NCI-H1092 (cell line): ENCODE measurements around the gene PPP1R12C.
"Not testable (repeated sequence)": the region's sequence is repeated elsewhere in the genome, so short reads cannot be mapped to it uniquely, and the experiment has no call there.

ENCODE experiments used
- DNase-seq: peaks from one replicate; lab custom pipeline; 2025; lab: John Stamatoyannopoulos, UW

Gene PPP1R12C

DNA sequence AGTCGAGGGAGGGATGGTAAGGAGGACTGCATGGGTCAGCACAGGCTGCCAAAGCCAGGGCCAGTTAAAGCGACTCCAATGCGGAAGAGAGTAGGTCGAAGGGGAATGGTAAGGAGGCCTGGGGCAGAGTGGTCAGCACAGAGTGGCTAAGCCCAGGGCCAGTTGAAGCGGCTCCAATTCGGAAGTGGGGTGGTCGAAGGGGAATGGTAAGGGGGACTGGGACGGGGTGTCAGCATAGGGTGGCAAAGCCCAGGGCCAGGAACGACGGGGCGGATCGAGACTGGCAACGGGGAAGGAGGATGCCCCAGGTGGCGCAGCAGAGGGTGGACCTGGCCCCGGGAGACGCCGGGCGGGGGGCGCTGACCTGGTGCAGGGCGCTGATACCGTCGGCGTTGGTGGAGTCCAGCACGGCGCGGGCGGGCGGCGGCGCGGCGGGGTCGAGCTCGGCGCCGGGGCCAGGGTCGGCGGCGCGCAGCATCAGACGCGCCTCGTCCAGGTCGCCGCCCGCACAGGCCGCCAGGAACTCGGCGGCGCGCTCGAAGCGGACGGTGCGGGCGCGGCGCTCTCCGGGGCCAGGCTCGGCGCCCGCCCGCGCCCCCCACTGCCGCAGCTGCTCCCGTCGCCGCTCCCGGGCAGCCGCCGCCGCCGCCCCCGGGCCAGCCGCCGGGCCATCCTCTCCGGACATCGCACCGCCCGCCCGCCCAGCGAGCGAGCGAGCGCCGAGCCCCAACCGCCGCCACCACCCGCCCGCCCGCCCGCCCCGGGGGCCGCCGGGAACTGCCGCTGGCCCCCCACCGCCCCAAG lies at the start of gene PPP1R12C:
TSS of gene PPP1R12C (minus strand) at position 779 of the 804 bp plus-strand sequence. CDS start at position 685, 94 bp downstream.
- no peak for DNase-seq

DNA sequence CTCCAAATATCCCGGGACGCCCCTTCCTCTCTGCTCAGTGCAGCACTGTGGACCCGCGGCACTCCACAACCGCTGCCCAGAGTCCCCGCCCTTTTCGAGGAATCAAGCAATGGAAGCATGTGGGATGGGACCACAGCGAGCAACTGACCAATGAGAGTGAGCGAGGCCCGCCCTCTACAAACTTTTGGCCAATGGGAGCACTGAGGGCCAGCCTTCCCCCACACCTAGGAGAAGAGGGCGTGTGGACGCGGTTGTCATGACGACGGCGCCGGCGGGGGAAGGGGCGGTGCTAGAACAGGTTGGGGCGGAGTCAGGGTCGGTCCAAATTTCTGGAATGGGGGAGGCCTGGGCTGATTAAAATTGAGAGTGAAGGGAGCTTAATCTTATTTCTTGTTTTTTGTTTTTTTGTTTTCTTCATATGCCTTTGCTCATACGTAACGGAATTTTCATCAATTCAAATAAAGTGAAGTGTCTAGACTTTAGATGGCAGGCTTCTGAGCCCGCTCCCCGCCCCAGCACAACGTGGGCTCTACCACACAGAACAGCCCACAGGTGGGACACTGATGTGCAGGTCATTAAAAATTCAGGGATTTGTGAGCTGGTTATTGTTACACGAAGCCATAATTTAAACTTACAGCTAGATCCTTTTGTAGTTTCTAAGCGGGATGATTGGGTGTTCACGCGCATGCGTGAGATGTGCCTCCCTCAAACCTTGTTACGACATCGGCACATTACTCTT lies 49.3 kb upstream of the PPP1R12C start, which contains the start of gene DNAAF3:
TSS of gene DNAAF3 (minus strand) at position 84 of the 739 bp plus-strand sequence. CDS start 200 bp downstream, outside the sequence.
- DNase-seq = peak; percentile 67

DNA sequence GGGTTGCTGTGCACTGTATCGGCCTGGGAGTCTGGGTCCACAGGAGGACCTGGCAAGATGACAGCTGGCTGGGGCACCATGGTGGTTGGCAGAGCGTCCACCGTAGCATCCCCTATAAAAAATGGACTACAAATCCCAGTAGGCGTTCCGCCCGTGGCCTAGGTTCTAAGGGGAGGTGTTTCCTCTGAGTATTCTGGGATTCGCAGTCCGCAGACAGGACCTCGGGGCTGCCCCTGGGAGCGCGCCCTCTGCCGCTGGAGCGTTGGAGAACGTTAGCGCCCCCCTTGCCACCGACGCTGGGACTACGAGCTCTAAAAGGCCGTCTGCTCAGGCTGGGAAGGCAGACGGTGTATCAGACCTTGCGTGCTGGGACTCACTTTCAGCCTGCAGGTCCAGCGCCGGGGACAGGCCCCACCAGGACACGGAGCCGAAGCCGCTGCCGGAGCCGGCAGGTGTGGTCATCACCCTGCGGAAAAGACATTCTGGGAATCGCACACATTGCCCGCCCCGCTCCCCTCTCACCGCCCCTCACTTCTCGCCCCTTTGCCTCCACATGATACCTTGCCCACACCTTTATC lies 48.6 kb upstream of the PPP1R12C start:
- peak; percentile 28 for DNase-seq

DNA sequence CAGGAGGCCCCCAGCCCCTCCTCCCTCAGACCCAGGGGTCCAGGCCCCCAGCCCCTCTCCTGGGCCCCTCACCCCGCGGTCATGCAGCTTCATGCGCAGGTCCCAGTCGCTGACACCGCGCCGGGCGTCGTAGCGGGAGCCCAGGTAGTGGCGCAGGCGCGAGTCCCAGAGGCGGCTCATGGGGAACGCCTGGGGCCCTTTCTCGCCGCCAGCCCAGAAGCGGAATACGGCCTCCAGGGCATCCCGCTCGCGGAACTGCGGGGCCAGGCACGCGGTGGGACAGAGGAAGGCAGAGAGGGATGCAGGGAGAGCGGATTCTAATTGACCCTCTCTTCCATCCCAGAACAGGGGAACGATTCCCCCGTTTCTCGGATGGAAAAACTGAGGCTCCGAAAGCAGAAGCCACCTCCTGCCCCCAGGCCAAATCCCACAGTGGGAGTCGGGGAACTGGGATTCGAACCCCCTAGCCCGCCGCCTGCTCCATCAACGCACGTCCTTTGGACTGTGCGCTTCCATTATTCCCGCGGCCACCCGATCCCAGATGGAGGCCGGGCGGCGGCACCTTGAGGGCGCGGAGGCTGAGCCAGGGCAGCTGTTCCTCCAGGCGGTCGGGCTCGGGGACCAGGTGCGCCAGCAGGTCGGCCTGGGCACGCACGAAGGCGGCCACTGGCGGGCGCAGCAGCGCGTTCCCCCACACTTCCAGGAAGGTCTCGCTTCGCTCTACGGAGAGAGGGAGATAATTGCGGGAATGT lies 44.3 kb upstream of the PPP1R12C start:
- no peak for DNase-seq

DNA sequence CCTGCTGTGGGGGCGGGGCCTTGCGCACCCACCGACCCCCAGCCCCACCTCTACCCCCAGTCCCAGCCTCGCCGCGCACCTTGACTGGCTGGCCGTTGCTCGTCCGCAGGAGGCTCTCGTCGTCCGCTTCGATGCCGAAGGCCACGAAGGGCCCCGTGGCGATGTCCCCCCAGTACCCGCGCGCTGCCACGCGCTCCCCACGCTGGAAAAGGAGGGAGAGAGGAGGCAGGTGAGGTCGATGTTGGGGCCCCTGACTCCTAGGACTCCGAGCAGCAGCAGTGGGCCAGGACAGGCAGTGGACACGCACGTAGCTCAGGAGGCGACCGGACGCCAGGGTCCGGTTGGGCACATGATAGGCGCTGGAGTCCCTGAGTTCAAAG lies 43.5 kb upstream of the PPP1R12C start:
- DNase-seq = no peak

DNA sequence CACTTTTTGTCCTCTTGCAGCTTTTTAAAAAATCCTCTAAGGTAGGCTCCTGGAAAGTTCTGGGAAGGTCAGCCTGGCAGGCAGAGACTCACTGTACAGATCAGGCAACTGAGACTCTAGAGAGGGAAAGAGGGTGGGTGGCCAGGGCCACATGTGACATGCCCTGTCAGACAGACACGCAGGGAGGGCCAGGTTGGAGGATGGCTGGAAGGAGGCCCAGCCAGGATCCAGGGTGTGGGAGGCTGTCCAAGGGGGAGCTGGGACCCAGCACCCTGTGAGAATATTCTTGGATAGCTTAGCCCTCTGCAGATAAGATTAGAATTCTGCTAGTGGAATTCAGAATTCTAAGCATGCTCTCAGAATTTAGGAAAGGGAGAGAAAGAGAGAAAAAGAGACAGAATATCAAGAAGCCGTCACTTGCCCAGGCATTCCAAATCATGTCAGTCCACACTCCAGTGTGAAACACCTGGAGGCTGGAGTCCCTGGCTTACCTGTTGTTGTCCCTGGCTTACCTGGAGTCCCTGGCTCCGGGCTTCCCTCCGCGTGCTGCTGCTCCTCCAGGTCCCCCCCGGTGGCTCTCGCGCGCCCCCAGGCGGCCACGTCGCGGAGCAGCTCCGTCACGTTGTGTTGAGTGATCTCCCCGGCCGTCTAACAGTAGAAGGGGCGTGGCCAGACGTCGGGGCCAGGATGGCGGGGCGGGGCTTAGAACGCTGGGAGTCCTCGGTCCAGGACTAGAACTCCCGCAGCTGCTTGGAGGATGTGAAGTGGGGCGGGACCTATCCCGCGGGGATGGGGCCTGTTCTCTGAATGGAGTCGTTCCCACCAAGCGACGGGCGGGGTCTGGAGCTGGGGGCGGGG lies 42.9 kb upstream of the PPP1R12C start:
- DNase-seq = peak; percentile 56

DNA sequence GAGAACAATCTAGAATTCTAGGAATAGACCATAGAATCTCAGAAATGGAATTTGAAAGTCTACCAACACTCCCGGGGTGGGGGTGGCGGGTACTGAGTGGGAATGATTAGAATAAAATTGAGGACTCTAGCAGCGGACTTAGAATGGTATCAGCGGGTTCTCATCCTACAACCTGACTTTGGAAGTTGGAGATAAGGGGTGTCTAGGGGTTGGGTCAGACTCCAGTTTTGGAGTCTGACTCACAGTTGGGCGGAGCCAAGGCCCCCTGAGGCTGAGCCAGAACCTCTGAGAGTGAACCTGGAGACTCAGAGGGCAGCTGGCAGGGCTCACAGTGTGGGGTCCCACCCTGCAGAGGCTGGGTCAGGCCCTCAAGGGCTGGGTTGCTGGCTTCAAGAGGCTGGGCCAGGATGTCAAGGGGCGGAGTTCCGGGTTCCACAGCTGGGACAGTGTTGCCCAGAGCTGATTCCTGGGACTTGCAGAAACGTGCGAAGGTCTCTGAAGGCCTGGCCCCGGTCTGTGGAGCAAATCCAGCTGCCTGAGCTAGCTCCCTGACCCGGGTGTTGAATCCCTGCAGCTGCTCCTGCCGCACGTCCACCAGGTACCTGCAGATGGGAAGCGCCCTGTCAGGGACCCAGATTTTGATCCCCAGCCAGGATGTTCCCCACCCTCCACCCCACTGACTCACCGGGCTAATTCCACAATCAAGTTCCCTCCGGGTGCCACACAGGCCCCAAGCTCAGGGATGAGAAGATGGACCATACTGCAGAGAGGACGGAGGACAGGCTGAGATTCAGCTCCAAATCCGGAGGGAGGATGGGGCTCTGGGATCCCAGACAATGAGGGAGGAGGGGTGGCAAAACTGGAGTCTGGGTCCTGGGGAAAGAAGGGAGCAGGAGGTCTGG lies 41.7 kb upstream of the PPP1R12C start:
- no peak for DNase-seq

DNA sequence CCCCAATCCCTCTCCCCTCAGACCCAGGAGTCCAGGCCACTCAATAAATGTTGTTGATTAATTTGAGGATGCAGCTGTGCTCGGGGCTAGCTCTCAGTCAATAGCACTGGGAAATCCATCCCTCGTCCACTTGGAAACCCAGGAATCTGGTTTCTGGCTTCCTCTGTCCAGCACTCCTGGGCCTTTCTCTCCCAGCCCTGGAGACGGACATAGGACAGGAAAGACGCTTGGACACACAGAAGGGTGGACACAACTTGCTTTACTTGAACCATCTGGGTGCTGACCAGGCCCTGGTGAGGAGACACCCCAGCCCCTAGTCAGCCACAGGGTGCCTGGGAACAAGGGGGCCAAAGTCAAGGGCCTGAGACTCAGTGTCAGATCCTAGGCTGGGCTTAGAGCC lies 41.0 kb upstream of the PPP1R12C start:
- no peak for DNase-seq

DNA sequence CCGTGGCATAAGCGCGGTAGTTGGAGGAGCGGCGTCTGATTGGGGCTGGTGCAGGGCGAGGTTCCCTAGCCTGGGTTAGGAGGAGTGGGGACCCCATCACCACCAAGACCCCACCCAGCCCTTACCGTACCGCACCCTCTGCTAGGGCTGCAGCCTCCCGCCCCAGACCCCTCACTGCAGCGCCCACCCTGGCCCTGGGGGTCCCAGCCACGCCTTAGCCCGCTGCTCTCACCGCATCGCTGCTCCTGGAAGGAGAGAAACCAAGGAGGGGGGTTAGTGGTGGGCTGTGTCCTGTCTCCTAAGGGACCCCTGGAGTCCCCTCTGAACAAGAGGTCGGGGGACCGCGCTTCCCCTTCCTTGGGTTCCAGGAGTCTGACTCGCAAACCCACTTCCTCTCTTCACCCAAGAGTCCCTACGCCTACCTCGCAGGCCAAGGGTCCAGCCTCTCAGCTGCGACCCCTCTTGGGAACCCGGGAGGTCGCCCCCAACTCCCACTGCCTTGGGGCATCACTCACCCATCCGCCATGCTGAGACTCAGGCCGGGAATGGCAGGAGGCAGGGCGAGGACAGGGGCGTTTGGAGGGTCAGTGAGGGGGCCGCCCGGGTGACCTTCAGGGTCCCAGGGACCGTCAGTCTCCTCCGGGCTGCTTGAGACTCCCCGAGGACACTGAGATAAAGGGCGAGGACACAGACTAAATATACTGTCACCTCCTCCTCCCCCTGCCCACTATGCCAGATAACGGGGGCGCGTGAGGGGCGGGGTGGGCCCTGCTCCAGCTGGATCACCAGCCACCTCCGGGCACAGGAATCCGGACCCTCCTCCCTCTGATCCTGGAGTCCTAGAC lies 39.8 kb upstream of the PPP1R12C start, which contains the start of gene TNNI3:
TSS of gene TNNI3 (minus strand) at position 669 of the 845 bp plus-strand sequence. CDS start at position 526, 143 bp downstream.
- DNase-seq = no peak

DNA sequence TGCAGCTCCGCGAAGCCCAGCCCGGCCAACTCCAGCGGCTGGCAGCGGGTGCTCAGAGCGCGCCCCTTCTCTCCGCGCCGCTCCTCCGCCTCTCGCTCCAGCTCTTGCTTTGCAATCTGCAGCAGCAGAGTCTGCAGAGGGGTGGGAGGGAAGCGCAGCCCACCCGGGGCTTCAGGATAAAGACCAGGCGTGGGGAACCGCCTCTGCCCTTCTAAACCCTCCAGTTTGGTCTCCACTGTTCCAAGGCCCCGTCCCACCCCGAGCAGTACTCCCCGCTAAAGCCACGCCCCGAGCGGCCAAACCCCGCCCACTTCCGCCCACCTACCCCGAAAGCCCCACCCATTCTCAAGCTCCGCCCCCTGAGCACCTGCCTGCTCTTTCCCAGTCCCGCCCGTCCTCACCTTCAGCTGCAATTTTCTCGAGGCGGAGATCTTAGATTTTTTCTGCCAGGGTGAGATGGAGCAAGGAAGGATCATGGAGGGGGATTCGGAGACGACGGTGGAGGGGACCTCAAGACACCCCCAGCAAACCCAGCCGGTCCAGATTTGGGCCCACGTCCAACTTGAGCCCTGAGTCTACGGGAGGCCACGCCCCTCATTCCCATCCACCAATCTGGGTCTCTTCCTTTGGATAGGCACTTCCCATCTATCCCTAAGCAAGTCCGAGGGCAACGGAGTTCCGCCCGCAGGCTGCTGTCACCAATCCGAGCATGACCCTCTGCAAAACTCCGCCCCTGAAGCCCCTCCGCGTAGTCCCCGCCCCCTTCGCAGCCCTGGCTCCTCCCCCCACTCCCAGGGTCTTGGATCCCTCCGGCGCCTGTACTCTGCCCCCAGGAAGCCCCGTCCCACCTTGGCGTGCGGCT lies 39.0 kb upstream of the PPP1R12C start:
- DNase-seq = peak; percentile 28

DNA sequence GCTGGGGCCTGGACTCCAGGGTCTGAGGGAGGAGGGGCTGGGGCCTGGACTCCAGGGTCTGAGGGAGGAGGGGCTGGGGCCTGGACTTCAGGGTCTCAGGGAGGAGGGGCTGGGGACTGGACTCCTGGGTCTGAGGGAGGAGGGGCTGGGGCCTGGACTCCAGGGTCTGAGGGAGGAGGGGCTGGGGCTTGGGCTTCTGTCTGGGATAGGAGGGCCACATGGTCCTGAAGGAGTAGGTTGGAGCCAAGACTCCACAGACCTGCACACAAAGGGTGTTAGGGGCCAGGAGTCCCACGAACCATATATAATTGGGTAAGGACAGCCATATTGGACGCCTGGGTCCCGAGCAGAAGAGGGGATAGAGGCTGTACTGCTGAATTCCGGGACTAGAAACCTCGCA lies 38.3 kb upstream of the PPP1R12C start:
- not testable (repeated sequence) for DNase-seq

DNA sequence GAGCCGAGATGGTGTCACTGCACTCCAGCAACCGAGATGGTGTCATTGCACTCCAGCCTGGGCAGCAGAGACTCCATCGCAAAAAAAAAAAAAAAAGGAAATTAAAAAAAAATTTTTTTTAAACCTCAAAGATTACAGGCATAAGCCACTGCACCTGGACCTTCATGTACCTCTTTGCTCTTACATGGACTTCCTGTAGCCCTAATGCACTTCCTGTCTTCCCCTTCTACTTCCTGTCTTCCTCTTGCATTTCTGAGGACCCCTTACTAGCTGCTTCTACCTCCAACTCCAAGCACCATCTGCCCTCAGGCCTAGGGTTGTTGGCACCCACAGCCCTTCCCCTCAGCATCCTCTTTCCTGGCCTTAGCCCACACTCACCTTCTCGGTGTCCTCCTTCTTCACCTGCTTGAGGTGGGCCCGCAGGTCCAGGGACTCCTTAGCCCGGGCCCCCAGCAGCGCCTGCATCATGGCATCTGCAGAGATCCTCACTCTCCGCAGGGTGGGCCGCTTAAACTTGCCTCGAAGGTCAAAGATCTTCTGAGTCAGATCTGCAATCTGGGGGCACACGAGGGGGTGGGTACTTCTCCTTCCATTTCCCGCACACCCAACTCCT lies 36.3 kb upstream of the PPP1R12C start:
- no peak for DNase-seq

DNA sequence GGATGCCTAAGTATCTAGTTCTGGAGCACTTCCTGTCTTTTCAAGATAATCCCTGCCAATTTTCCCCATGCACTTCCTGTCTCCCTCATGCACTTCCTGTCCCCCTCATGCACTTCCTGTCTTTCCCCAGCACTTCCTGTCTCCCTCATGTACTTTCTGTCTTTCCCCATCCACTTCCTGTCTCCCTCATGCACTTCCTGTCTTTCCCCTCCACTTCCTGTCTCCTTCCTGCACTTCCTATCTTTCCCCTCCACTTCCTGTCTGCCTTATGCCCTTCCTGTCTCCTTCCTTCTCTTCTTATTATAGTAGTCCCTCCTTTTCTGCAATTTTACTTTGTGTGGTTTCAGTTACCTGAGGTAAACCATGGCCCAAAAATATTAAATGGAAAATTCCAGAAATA lies 34.6 kb upstream of the PPP1R12C start:
- DNase-seq = no peak

DNA sequence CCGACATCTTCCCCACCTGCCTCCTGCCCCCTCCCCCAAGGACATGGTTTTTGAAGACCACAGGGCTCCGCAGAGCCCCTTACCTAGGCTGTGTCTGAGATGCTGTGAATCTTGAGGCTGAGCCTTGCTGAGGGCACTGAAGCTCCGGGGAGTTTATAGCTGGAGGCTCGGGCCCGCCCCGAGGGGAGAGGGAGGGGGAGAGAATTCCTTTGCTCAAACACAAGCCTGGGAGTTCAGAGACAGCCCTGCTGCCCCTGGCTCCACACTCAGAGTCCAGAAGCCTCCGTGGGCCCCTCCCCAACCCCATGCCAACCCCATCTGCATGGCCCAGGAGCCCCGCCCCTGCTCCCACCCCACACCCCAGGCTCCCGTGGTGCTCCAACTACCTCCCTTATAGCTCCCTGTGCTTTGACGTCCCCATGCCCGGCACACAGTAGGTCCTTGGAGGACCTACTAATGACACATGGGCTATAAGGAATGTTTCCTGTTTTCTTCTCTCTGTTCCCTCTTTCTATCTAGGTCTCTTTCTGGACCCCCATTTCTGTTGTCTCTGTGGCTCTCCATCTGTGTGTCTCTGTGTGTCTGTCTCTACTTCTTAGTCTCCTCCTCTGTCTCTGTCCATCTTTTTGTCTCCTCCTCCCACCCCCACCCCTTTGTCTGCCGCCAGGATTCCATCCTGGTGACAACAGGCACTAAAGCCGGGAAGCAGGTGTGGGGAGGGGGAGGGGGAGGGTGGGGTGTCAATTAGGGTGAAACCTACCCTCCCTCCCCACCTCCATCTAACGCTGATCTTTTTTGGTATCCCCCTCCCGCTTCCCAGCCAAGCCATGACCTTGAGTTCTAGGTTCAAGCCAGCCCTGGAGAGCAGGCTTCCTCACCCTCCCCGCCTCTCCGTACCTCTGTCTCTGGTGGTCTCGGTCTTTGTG lies 31.9 kb upstream of the PPP1R12C start, which contains the start of gene TNNT1:
TSS of gene TNNT1 (minus strand) at position 129 of the 926 bp plus-strand sequence. CDS start 2,049 bp downstream, outside the sequence.
- DNase-seq = no peak

DNA sequence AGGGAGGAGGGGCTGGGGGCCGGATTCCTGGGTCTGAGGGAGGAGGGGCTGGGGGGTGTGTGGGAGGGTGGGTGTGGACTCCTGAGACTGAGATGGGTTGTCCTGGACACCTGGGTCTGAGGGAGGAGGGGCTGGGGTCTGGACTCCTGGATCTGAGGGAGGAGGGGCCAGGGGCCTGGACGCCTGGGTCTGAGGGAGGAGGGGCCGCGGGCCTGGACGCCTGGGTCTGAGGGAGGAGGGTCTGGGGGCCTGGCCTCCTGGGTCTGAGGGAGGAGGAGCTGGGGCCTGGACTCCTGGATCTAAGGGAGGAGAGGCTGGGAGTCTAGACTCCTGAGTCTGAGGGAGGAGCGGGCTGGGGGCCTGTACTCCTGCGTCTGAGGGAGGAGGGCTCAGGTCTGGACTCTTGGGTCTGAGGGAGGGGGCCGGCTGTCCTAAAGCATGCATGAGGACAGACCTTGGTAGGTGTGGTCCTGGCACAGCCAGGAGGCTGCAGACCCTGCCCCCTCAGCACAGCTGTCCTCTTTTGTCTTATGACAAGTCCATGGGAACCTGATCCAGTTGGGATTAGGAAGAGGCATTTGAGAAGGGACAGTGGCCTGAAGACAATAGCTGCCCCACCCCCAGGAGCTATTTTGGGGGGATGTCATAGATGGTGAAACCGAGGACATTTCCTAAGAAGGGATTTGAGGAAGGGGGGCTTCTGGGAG lies 30.3 kb upstream of the PPP1R12C start:
- DNase-seq = no peak
